ENCODE measurements around the gene HAPLN3.

The HAPLN3 gene

DNA sequence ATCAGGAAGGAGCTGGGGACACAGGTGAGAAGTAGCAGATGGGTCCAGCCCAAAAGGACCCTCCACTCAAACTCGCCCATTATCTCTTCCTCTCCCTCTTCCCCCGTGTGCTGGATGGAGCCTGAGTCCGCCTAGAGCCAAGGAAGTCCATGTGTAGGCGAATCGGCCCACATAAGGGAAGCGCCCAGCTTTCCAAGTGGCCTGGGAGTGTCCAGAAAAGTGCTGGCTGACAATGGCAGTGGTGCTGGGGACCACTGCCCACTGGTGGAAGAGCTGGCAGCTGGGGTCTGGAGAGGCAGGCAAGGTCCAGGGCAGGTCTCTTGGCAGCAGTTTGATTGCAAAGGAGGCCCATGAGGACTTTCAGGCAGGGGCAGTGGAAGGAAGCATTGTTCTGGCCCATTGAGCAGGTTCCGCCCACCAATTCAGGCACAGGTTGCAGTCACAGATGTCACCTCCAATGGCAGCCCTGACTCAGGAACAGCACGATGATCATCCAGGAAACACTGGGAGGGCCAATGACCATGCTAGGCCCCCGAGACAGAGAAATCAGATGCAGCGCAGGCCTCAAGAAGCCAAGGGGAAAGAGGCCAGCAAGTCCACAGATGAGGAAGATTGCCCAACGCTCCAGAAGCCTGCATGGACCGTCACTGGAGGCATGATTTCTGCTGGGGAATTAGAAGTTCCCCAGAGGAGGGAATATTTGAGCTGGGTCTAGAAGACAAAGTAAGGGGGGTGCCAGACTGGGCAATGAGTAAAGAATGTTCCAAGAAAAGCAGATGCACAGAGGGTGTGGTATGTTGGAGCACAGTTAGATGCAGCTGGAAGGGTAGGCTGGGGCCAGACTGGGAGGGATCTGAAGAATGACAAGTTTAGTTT is 14.8 kb upstream of the HAPLN3 start:
- DNase-seq (ENCODE audit: low read depth in 2 of 2) = no peak

DNA sequence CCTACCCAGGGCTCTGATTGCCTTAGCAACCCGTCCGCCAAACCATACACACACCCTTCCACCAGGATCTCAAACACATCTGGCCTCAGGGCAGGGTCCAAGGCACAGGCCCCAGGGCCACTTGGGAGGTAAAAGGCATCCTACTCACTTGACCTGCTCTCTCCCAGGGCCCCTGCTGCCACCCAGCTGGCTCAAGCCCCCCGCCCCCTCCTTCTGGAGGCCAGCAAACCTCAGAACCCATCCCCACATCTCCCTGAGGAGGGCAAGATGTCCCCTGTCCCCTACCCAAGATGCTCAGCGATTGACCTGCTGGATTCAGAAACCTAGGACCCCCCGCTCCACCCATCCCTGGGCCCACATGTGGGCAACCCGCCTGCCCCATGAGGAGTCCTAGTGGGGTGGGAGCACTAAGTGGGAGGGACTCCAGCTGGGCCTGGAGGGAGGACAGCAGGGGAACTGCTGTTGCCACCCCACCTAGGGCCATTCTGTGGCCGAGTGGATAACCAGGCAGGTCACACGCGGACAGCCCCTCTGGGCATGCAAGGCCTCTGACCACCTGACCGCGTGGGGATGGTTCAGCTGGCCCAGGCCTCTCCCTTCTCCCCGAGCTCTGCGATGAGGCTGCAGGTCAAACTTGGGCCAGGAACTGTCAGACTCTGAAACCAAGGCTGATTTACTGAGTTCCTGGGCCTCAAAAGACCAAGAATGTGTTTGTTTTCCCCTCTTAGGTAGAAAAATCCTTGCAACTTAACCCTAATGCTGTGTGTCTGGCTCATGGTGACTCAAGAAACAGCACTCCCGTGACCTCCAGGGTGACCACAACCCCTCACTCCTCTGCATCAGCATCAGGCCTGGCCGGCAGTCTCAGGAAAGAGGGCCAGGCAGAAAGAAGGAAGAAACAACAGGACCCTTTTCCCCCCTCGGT is 13.6 kb upstream of the HAPLN3 start:
- DNase-seq (ENCODE audit: low read depth in 2 of 2) = no peak

DNA sequence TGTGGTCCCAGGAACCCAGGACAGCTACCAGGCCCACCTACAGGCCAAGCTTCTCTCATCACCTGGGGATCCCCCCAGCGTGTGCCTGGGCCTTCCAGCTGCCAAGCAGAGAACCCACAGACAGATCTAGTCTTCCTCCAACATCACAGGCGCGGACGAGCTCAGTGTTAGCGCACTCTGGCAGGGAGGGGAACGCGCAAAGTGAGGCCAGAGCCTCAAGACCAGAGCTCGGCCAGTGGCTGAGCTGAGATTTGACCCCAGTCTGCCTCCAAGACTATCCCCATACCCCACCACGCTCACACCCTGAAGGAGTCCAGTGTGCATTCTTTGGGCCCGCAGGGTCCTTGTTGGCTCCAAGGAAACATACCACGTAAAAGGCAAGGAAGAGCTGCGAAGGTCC is 12.8 kb upstream of the HAPLN3 start:
- DNase-seq (ENCODE audit: low read depth in 2 of 2) = no peak

DNA sequence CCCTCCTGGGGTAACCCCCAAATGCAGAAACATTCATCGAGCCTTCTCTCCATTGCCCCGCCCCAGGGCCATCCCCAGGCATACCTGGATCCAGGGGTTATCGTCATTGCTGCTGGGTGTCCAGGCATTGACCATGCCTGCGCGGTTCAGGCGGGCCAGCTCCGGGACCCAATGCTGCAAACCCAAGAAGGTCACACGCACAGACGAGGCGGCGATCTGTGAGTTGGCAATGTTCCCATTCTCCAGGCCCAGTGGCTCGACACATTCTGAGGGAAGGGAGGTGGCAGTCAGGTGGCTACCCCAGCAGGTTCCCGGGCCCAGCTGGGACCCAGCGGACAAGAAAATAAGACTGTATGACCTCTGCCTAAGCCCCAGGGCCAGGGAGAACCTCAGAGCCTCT is 11.8 kb upstream of the HAPLN3 start:
- DNase-seq (ENCODE audit: low read depth in 2 of 2) = no peak

DNA sequence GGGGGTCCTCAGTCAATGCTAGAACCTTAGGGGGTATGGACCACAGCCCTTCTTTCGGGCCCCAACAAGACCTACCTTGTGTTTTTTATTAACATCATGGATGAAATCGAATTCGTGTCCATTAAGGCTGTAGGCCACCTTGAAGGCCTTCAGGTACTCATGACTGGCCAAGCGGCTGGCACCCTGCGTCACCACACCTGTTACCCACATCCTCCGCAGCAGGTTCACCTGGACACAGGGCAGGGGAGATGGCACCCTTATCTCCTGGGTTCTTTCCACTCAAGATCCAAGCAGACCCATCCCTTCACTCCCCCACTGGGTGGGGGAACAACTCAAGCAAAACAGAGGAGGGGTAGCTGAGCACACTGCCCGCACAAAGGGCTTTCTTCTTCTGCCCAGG is 11.2 kb upstream of the HAPLN3 start:
- DNase-seq (ENCODE audit: low read depth in 2 of 2) = no peak

- no peak for DNase-seq (ENCODE audit: low read depth in 2 of 2)
Observed at GRCh38 chr15:88906130-88906529, 10.8 kb upstream of the HAPLN3 start.

- DNase-seq (ENCODE audit: low read depth in 2 of 2) = no peak
Observed at GRCh38 chr15:88905576-88905975, 10.2 kb upstream of the HAPLN3 start.

DNA sequence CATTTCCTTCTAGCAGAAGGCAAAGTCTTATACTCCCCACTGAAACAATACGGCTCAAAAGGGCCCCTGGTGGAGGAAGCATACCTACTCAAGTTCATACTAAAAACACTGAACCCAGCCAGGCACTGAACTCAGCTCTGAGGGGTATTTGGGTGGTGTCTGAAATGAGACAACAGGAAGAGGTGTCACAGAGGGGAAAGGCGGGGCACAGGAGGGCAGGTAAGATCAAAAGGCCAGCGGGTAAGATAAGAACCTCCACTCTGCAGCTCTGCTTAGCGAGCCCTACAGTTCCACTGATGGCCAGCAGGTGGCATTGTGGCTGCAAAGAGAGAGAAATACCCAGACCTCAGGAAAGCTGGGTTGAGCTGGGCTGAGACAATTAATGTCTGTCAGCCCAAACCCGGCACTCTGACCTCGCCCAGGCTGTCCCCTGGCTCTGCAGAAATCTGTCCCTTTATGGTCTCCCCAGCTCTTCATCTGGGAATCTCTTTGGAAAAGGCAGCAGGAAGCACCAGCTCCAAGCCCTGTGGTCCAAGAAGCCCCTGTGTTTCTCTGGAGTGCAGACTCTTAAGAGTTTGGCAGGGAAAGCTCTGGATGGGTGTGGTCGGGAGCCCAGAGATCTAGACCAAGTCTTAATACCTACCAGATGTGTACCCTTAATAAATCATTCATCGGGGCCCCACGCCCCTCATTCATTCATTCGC is 9.4 kb upstream of the HAPLN3 start:
- DNase-seq (ENCODE audit: low read depth in 2 of 2) = peak; percentile 86 to 93

- no peak for DNase-seq (ENCODE audit: low read depth in 2 of 2)
Observed at GRCh38 chr15:88904257-88904623, 8.9 kb upstream of the HAPLN3 start.

GRCh38 chr15:88902846-88903245 is 7.5 kb upstream of the HAPLN3 start:
- DNase-seq (ENCODE audit: low read depth in 2 of 2) = no peak

- no peak for DNase-seq (ENCODE audit: low read depth in 2 of 2)
Observed at GRCh38 chr15:88902221-88902835, 7.0 kb upstream of the HAPLN3 start.

DNA sequence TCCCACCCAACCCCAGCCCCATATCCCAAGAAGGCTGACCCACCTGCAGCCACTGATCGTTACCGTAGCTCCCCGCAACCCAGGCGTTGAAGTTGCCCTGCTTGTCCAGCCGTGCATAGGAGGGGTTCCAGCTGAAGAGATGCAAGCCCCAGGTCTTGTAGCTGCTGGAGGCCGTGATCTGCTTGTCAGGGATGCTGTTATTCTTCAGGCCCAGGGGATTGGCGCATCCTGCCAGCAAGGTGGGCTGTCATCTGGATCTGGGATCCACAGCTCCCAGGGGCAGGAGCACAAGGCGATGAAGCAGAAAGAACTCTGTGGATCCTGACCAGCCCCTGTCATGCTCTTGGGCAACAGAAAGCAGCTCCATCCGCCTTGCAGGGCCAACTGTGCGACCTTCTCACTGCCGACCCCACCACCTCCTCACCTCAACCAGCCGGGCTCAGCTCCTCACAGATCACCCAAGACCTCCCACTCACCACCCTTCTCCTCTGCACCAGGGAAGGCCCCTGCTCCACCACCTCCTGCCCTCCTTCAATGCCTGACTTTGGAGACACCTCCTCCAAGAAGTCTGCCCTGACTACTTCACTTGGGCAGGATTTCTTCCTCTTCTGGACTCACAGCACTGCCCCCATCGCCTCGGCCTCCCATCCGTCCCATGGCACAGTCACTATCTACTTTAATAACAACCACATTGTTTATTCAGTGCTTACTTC is 6.3 kb upstream of the HAPLN3 start:
- DNase-seq (ENCODE audit: low read depth in 2 of 2) = no peak

DNA sequence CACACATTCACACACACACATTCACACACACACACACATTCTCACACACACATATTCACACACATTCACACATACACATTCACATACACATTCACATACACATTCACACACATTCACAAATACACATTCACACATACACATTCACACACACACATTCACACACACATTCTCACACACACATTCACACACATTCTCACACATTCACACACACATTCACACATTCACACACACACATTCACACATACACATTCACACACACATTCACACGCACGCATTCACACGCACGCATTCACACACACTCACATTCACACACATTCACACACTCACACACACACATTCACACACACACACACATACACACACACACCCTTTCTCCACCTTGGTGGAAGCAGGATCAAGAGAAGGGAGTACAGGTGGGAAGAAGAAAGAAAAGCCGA is 5.7 kb upstream of the HAPLN3 start:
- no peak for DNase-seq (ENCODE audit: low read depth in 2 of 2)

DNA sequence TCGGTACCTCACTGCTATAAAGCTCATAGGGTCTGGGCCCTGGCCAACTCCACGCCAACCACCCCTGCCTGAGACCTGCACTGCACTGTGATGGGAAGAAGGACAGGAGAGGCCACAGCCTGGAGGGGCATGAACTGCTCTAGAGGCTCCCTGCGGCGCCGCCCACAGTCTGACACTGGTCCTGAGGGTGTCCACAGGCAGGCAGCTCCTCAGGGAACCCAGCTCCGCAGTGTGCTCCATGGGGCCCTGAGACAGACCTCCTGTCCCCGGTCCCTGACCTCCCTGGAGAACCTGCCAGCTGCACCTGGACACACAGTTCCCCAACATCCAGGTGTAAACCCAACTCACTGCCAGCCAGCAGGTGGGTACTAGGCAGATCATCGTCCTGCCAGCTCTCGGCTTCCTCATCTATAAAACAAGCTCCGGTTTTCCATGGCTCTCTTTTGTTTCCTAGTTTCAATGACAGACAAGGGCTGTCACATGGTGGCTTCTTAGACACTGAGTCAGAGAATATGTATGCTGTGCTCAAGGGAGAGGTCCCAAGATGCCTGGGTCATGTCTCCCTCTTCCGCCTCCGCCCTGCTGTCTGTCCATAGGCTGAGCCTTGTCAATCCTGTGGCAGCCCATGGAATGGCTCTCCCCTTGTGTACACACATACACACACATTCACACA is 5.1 kb upstream of the HAPLN3 start:
- no peak for DNase-seq (ENCODE audit: low read depth in 2 of 2)

GRCh38 chr15:88899251-88899650 is 3.9 kb upstream of the HAPLN3 start:
- no peak for DNase-seq (ENCODE audit: low read depth in 2 of 2)

- no peak for DNase-seq (ENCODE audit: low read depth in 2 of 2)
Observed at GRCh38 chr15:88898736-88899135, 3.4 kb upstream of the HAPLN3 start.

GRCh38 chr15:88897456-88898194 is 2.3 kb upstream of the HAPLN3 start:
- peak; percentile 44 to 68 for DNase-seq (ENCODE audit: low read depth in 2 of 2)

- no peak for DNase-seq (ENCODE audit: low read depth in 2 of 2)
Observed at GRCh38 chr15:88897142-88897455, 1.8 kb upstream of the HAPLN3 start.

DNA sequence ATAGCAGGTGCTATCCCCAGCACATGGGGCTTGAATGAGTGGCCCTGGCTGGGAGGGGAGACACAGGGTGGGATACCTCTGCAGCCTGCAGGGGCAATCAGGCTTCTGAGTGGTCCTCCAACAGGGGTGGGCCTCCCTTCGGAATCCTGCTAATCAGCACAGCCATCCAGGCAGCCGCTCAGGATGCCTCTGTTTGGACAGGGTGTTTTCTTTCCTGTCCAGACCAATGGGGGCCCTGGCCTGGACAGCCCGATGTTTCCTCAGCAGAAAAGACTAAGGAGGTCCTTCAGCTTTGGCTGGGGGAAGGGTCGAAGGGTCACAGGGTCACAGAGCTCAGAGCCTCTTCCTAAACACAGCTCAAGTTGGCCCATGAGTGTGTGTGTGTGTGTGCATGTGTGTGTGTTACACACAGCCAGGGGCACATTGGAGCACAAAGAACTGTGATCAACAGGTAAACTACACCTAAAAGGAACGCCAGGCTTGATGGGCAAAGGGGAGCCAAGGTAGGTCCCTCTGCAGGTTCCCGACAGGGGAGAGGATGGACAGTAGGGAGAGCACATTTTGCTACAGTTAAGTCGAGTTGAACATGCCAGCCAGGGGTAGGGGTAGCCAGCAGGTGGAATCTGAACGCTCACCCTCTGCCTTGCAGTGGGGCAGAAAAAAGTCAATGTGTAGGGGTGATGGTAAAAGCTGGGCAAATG is 1.1 kb upstream of the HAPLN3 start:
- DNase-seq (ENCODE audit: low read depth in 2 of 2) = no peak

All from stimulated activated CD4-positive, alpha-beta T cell treated with anti-CD3 and anti-CD28 coated beads, Interleukin-1b, Interleukin-23, amount 100 ng/mL, for 1 hour (primary cell).